ENCODE results near the gene TMEM151B. TPM values are rescaled to one million over a fixed set of nuclear protein-coding genes. Genes with fewer than 3 reads are reported as not detected.

The TMEM151B gene
- total RNA-seq, 1 experiment from 2014 or later: not detected

- POLR2A ChIA-PET: no interaction called here
- TF ChIP-seq EZH2 (IDR thresholded peaks at IDR 0.05) (no peak), SIN3A (IDR thresholded peaks at IDR 0.05; ENCODE audit: low read depth) (no peak), ZFX (IDR thresholded peaks at IDR 0.05) (no peak), EZH2phosphoT487 (IDR thresholded peaks at IDR 0.05; ENCODE audit: borderline replicate concordance) (no peak), POLR2A (IDR thresholded peaks at IDR 0.05; ENCODE audit: borderline replicate concordance, extremely low read depth, insufficient read depth, insufficient read length) (no peak), ZNF274 (IDR thresholded peaks at IDR 0.05; ENCODE audit: low read depth, low read length) (no peak), FOSL1 (IDR thresholded peaks at IDR 0.05; ENCODE audit: low read depth) (no peak), MAX (IDR thresholded peaks at IDR 0.05) (no peak), REST (IDR thresholded peaks at IDR 0.05; ENCODE audit: low read depth) (no peak), JUND (IDR thresholded peaks at IDR 0.05) (no peak), ELF1 (IDR thresholded peaks at IDR 0.05; ENCODE audit: borderline replicate concordance, low read depth) (no peak), SP1 (IDR thresholded peaks at IDR 0.05; ENCODE audit: low read depth) (no peak), RAD21 (IDR thresholded peaks at IDR 0.05; ENCODE audit: low read depth) (no peak), TCF7L2 (IDR thresholded peaks at IDR 0.05; ENCODE audit: borderline replicate concordance, extremely low read depth, insufficient read depth, insufficient read length) (no peak)
- TF ChIP-seq, protein P1, sequence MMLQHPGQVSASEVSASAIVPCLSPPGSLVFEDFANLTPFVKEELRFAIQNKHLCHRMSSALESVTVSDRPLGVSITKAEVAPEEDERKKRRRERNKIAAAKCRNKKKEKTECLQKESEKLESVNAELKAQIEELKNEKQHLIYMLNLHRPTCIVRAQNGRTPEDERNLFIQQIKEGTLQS (IDR thresholded peaks at IDR 0.05): no peak
- Histone ChIP-seq H3K9me2 (ENCODE audit: insufficient read depth) (no peaks in the 10 kb centered on the region), H3K27ac (ENCODE audit: low read depth, low read length) (no peak overlapping the region), H3K4me3 (replicated peaks in 1 of 2; ENCODE audit: low read depth in 1 of 2, low read length in 2 of 2) (no peak overlapping the region), H3K9me3 (ENCODE audit: control insufficient read depth in 1 of 2, insufficient read depth in 1 of 2, low read depth in 1 of 2, low read length in 2 of 2) (no peaks in the 10 kb centered on the region), H3K9ac (ENCODE audit: low read length) (no peak overlapping the region), H3K4me2 (ENCODE audit: low read length) (no peak overlapping the region), H3K36me3 (ENCODE audit: control insufficient read depth in 1 of 2, insufficient read depth in 2 of 2, low read length in 2 of 2) (no peaks in the 10 kb centered on the region), H3K4me1 (ENCODE audit: control insufficient read depth in 1 of 2, insufficient read depth in 2 of 2, low read length in 2 of 2) (peaks cover 0 to 5% of the 10 kb centered on the region in 2 experiments; a peak in 2 of 4 replicates), H4K20me1 (ENCODE audit: insufficient read depth) (no peaks in the 10 kb centered on the region), H3K27me3 (ENCODE audit: insufficient read depth, low read length) (no peaks in the 10 kb centered on the region), H3K79me2 (ENCODE audit: insufficient read depth, low read length) (no peaks in the 10 kb centered on the region), H2AFZ (ENCODE audit: low read depth, low read length, poor library complexity, severe bottlenecking) (no peak overlapping the region)
- RAD21 ChIA-PET (ENCODE audit: low non-redundant PET in 1 of 2, low total read pairs in 2 of 2, uncharacterized antibody in 2 of 2, unreplicated experiment in 2 of 2): no interaction called here
- intact Hi-C loops (cut with micrococcal nuclease): no loop called here
- no peak for DNase-seq (ENCODE audit: low read depth, low spot score)
- no peak for ATAC-seq
- no TSS peak for BruUV-seq (replicated peaks)
- CTCF ChIA-PET: no interaction called here
Observed at GRCh38 chr6:44270526-44271405, 516 bp downstream of the TMEM151B start.

All from HCT116 (cell line).